OCI-LY1 (cell line): ENCODE data around the gene FAM221B.

Experiments used
- H2AFZ ChIP-seq: fragments of 200-600 bp; sonication (generic), shearing (Covaris generic); 2 replicates; pipeline ENCODE4 v1.6.0; 2014; ENCODE audit warnings: antibody characterized with exemption, mild to moderate bottlenecking, low read length
- H3F3A ChIP-seq: fragments of 200-600 bp; sonication (generic), shearing (Covaris generic); 2 replicates; pipeline ENCODE4 v1.6.0; 2014; ENCODE audit warnings: mild to moderate bottlenecking, antibody characterized with exemption, low read length, moderate library complexity; ENCODE audit not compliant: insufficient read depth
- H3K27ac ChIP-seq: fragments of 200-600 bp; sonication (generic); 2 replicates; pipeline ENCODE4 v1.5.1; 2014; ENCODE audit warnings: low read length, mixed run types, mild to moderate bottlenecking, low read depth; ENCODE audit not compliant: poor library complexity, severe bottlenecking
- H3K27me3 ChIP-seq: fragments of 200-600 bp; sonication (generic); 2 replicates; pipeline ENCODE4 v1.6.0; 2014; ENCODE audit warnings: antibody characterized with exemption, mild to moderate bottlenecking, low read length, moderate library complexity; ENCODE audit not compliant: insufficient read depth
- H3K36me3 ChIP-seq: fragments of 200-600 bp; sonication (generic); 2 replicates; pipeline ENCODE4 v1.6.1; 2014; ENCODE audit warnings: mild to moderate bottlenecking, antibody characterized with exemption, low read length, moderate library complexity, mixed read lengths; ENCODE audit not compliant: insufficient read depth
- H3K4me1 ChIP-seq: fragments of 200-600 bp; sonication (generic); 2 replicates; pipeline ENCODE4 v1.5.1; 2014; ENCODE audit warnings: mild to moderate bottlenecking, low read length, moderate library complexity; ENCODE audit not compliant: insufficient read depth, severe bottlenecking
- H3K4me2 ChIP-seq: fragments of 200-600 bp; sonication (generic), shearing (Covaris generic); 2 replicates; pipeline ENCODE4 v1.6.1; 2014; ENCODE audit warnings: low read length
- H3K4me3 ChIP-seq: fragments of 200-600 bp; sonication (generic); 2 replicates; pipeline ENCODE4 v1.5.1; 2014; ENCODE audit warnings: low read length, low read depth, mild to moderate bottlenecking, mixed read lengths; ENCODE audit not compliant: poor library complexity, severe bottlenecking
- H3K79me2 ChIP-seq: fragments of 200-600 bp; shearing (Covaris generic); 2 replicates; pipeline ENCODE4 v1.6.1; 2016; ENCODE audit warnings: mixed run types, low read length, mixed read lengths; ENCODE audit not compliant: insufficient read depth
- H3K9ac ChIP-seq: fragments of 200-600 bp; sonication (generic), shearing (Covaris generic); 2 replicates; pipeline ENCODE4 v1.6.1; 2014; ENCODE audit warnings: mild to moderate bottlenecking, low read length, mixed read lengths
- H3K9me2 ChIP-seq: fragments of 200-600 bp; sonication (generic), shearing (Covaris generic); 2 replicates; pipeline ENCODE4 v1.6.1; 2014; ENCODE audit warnings: low read depth, mild to moderate bottlenecking, low read length, mixed read lengths
- H3K9me3 ChIP-seq: fragments of 200-600 bp; shearing (Covaris generic); 2 replicates; pipeline ENCODE4 v1.6.1; 2014; ENCODE audit warnings: low read length, mixed read lengths
- H4K20me1 ChIP-seq: fragments of 200-600 bp; sonication (generic), shearing (Covaris generic); 2 replicates; pipeline ENCODE4 v1.6.0; 2016; ENCODE audit warnings: mild to moderate bottlenecking, low read length; ENCODE audit not compliant: insufficient read depth
- EZH2 ChIP-seq: fragments of 200-600 bp; sonication (generic), shearing (Covaris generic); IDR thresholded peaks from 2 replicates; pipeline ENCODE4 v1.8.0; 2017; ENCODE audit warnings: borderline replicate concordance, mixed run types, mild to moderate bottlenecking, antibody characterized with exemption, low read length, moderate library complexity, mixed read lengths
- TF ChIP-seq, protein P1 (sequence below): fragments of 200-600 bp; sonication (generic), shearing (Covaris generic); IDR thresholded peaks from 2 replicates; pipeline ENCODE4 v1.5.1; 2017; ENCODE audit warnings: mild to moderate bottlenecking, antibody characterized with exemption, low read length, moderate library complexity, mixed read lengths

The FAM221B gene

GRCh38 chr9:35818341-35818740, 10.2 kb downstream of the FAM221B start:
- H3K27me3 ChIP-seq, result no peaks in the 10 kb centered on the region

GRCh38 chr9:35816708-35817107, 11.8 kb downstream of the FAM221B start:
- no peaks in the 10 kb centered on the region; the same call in none of the 2 replicates for H3K36me3 ChIP-seq
- TF ChIP-seq, protein P1, sequence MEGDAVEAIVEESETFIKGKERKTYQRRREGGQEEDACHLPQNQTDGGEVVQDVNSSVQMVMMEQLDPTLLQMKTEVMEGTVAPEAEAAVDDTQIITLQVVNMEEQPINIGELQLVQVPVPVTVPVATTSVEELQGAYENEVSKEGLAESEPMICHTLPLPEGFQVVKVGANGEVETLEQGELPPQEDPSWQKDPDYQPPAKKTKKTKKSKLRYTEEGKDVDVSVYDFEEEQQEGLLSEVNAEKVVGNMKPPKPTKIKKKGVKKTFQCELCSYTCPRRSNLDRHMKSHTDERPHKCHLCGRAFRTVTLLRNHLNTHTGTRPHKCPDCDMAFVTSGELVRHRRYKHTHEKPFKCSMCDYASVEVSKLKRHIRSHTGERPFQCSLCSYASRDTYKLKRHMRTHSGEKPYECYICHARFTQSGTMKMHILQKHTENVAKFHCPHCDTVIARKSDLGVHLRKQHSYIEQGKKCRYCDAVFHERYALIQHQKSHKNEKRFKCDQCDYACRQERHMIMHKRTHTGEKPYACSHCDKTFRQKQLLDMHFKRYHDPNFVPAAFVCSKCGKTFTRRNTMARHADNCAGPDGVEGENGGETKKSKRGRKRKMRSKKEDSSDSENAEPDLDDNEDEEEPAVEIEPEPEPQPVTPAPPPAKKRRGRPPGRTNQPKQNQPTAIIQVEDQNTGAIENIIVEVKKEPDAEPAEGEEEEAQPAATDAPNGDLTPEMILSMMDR, result no peak
- TF ChIP-seq EZH2, result no peak
- H4K20me1 ChIP-seq, result no peaks in the 10 kb centered on the region

More at GRCh38 chr9:35818341-35818740, 10.2 kb downstream of the FAM221B start:
- H3K9me3 ChIP-seq, result no peaks in the 10 kb centered on the region
- no peak overlapping the region for H3K4me2 ChIP-seq
- TF ChIP-seq EZH2, result no peak
- TF ChIP-seq, protein P1, result no peak
- no peaks in the 10 kb centered on the region for H3F3A ChIP-seq
- no peak overlapping the region for H3K9ac ChIP-seq
- H3K4me3 ChIP-seq, result no peak overlapping the region
- H3K27ac ChIP-seq, result no peak overlapping the region
- H3K36me3 ChIP-seq, result no peaks in the 10 kb centered on the region; the same call in 1 of the 2 replicates
- H4K20me1 ChIP-seq, result no peaks in the 10 kb centered on the region
- H3K4me1 ChIP-seq, result peaks cover 13% of the 10 kb centered on the region
- H3K9me2 ChIP-seq, result no peaks in the 10 kb centered on the region
- no peaks in the 10 kb centered on the region for H3K79me2 ChIP-seq
- H2AFZ ChIP-seq, result no peak overlapping the region

DNA sequence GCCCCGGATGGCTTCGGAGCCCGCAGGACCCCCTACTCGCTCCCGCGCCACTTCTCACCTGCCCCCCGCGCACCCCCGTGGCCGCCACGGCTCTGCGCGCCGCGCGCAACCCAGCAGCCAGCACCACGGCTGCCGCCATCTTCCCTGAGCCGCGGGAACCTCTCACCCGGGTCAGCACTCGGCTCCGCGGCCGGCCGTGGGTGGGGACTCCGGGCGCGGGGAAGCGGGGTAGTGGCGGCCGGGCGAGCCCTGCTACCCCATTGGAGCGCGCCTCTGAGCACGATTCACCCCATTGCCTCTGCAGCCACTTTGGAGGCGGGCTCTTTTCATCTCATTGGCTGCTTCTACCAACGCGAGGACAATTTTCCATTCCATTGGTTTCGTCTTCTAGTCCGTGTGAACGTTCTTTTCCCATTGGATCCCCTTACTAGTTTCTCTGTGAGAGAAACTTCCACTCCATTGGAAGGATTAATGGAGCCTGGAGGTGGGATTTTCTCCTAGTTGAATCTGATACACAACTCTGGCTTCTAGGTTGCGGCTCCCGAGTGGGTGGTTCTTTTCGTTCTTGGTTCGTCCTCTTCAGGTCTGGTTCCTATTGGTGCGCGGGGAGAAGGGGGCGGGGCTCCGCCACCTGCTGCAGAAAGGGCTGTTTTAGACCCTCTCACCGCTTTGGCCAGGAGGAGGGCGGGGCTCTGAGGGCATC, 13.5 kb downstream of the FAM221B start, which contains the start of gene HINT2:
Gene HINT2 (minus strand): TSS at position 202 of the 703 bp plus-strand sequence. CDS start 63 bp downstream, at position 139.
- no peaks in the 10 kb centered on the region for H3K27me3 ChIP-seq
- H3K9me3 ChIP-seq, result no peaks in the 10 kb centered on the region
- no peaks in the 10 kb centered on the region for H3F3A ChIP-seq
- H3K79me2 ChIP-seq, result no peaks in the 10 kb centered on the region
- no peaks in the 10 kb centered on the region for H3K9me2 ChIP-seq
- peak within 1 kb of the TSS; percentile 92 for H2AFZ ChIP-seq
- no peaks in the 10 kb centered on the region; the same call in none of the 2 replicates for H3K36me3 ChIP-seq
- peak within 1 kb of the TSS; percentile 79 for H3K4me2 ChIP-seq
- peaks cover 33% of the 10 kb centered on the region for H3K4me1 ChIP-seq
- H4K20me1 ChIP-seq, result no peaks in the 10 kb centered on the region
- H3K9ac ChIP-seq, result peak within 1 kb of the TSS; percentile 91
- H3K4me3 ChIP-seq, result peak within 1 kb of the TSS; percentile 77
- TF ChIP-seq, protein P1, result no peak
- TF ChIP-seq EZH2, result no peak
- peak within 1 kb of the TSS; percentile 78 for H3K27ac ChIP-seq

More at GRCh38 chr9:35816708-35817107, 11.8 kb downstream of the FAM221B start:
- H3K9me2 ChIP-seq, result no peaks in the 10 kb centered on the region
- no peaks in the 10 kb centered on the region for H3K27me3 ChIP-seq
- H3F3A ChIP-seq, result no peaks in the 10 kb centered on the region
- H3K9me3 ChIP-seq, result no peaks in the 10 kb centered on the region
- no peak overlapping the region for H2AFZ ChIP-seq
- H3K27ac ChIP-seq, result no peak overlapping the region
- H3K79me2 ChIP-seq, result no peaks in the 10 kb centered on the region
- H3K4me1 ChIP-seq, result peaks cover 28% of the 10 kb centered on the region
- H3K4me3 ChIP-seq, result no peak overlapping the region
- H3K4me2 ChIP-seq, result no peak overlapping the region
- no peak overlapping the region for H3K9ac ChIP-seq
